Spleen (tissue), 7 donors: ENCODE results near the gene NAALADL2.

Experiments used
- POLR2AphosphoS5 ChIP-seq, 3 donors: sonication (generic); formaldehyde crosslinking; IDR thresholded peaks; one replicate each; pipeline ENCODE4 v1.5.1; 2017; ENCODE audit warnings: antibody characterized with exemption in 3 of 3
- TF ChIP-seq, protein P1 (sequence below), 11 experiments: fragments of 200-600 bp in 7 of 11; fragments of 450-650 bp in 4 of 11; sonication (generic) in 4 of 11; IDR thresholded peaks in 8 of 11; conservative IDR thresholded peaks in 3 of 11; 1 replicate in 7 of 11; 2 replicates in 4 of 11; pipeline versions ENCODE4 v1.4.0 to v1.8.0; 2016 to 2021; ENCODE audit warnings: antibody characterized with exemption in 11 of 11, inconsistent platforms in 4 of 11, mild to moderate bottlenecking in 1 of 11
- donor health status: DM: no; HTN: no; CAD: no; lungs with moderate emphysema.
- donor health status: DM: no; HTN: no; CAD: no.
- donor health status: DM: no; HTN: no; CAD: no.

GRCh38 chr3:175432376-175433025 is 573.4 kb downstream of the NAALADL2 start:
- TF ChIP-seq, protein P1, sequence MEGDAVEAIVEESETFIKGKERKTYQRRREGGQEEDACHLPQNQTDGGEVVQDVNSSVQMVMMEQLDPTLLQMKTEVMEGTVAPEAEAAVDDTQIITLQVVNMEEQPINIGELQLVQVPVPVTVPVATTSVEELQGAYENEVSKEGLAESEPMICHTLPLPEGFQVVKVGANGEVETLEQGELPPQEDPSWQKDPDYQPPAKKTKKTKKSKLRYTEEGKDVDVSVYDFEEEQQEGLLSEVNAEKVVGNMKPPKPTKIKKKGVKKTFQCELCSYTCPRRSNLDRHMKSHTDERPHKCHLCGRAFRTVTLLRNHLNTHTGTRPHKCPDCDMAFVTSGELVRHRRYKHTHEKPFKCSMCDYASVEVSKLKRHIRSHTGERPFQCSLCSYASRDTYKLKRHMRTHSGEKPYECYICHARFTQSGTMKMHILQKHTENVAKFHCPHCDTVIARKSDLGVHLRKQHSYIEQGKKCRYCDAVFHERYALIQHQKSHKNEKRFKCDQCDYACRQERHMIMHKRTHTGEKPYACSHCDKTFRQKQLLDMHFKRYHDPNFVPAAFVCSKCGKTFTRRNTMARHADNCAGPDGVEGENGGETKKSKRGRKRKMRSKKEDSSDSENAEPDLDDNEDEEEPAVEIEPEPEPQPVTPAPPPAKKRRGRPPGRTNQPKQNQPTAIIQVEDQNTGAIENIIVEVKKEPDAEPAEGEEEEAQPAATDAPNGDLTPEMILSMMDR (IDR thresholded peaks at IDR 0.05 in 8 of 11, conservative IDR thresholded peaks at IDR 0.05 in 3 of 11) = no peak
- no peak for TF ChIP-seq POLR2AphosphoS5 (IDR thresholded peaks at IDR 0.05)
